ENCODE measurements around the gene PLXNB2.
A peak's percentile ranks its signal among the peaks of the same experiment; 100 is the strongest.
"Not testable (repeated sequence)": the region's sequence is repeated elsewhere in the genome, so short reads cannot be mapped to it uniquely, and the experiment has no call there.

PLXNB2 gene

DNA sequence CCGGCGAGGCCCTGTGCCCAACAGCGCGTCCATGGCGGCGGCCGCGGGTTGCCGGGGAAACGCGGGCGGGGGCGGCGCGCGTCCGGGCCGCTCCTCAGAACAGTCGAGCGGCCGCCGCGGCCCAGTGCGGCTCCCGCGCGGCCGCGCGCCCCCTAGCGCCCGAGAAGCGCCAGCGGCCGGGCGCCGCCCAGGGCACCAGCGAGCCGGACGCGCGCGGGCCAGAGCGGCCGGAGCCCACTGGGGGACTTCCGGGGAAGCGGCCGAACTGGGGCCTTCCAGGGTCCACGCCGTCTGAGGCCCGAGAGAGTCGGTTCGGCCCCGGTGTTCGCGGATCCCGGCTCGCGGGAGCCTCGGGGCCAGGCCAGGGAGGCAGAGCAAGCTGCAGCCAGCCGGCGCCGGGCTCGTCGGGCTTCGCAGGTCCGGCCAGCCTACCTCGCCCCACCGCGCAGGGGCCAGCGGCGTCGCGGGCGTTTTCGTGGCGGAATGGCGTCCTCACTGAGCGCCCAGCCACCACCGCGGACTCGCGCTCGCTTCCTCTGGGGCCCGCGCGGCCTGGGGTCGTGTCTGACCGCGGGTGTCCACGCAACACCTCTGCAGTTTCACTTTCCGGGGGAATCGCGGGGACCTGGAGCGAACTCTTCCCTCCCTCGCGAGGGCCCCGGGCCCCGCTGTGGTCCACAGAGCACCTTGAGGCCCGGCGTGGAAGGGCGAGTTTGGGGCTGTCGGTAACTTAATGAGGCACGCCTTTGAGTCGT lies 19.7 kb upstream of the PLXNB2 start, which contains the start of gene DENND6B:
DENND6B (minus strand) TSS at position 57 of the 755 bp plus-strand sequence; CDS start at position 33, 24 bp downstream.
- DNase-seq: peak; percentile 91 to 97 (median 95)

GRCh38 chr22:50326225-50326955 lies 18.9 kb upstream of the PLXNB2 start:
- no peak for DNase-seq

GRCh38 chr22:50325444-50326224 lies 18.2 kb upstream of the PLXNB2 start:
- peak in 1 of 4 experiments; percentile 25 for DNase-seq

DNA sequence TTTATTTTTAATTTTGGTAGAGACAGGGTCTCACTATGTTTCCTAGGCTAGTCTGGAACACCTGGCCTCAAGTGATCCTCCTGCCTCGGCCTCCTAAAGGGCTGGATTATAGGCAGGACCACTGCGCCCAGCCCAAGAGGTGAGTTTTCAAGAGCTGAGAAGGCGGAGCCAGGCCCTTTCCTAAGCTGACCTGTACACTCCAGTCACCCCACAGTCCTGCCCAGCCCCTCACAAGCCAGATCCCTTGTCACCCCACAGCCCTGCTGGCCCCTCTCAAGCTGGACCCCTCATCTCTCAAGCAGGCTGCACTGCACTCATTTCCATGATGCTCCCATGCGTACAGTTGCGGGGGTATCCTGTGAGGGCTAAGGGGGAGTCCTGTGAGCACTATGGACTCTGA lies 16.5 kb upstream of the PLXNB2 start:
- DNase-seq: no peak

DNA sequence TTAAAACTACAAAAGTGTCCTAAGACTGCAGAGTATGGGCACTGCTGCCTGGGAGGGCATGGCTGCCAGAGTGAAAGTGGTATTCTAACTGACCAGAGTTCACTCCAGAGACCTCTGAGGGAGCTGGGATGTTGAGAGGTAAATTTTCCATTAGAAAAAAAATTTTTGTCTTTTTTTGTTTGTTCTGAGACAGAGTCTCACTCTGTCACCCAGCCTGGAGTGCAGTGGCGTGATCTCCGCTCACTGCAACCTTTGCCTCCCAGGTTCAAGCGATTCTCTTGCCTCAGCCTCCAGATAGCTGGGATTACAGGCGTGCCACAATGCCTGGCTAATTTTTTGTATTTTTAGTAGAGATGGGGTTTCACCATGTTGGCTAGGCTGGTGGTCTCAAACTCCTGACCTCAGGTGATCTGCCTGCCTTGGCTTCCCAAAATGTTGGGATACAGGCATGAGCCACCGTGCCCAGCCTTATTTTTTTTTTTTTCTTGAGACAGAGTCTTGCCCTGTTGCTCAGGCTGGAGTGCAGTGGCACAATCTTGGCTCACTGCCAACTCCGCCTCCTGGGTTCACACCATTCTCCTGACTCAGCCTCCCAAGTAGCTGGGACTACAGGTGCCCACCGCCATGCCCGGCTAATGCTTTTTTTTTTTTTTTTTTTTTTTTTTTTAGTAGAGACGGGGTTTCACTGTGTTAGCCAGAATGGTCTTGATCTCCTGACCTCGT lies 15.1 kb upstream of the PLXNB2 start:
- DNase-seq: not testable (repeated sequence)

- DNase-seq: no peak
Measured at GRCh38 chr22:50320671-50321325, 13.4 kb upstream of the PLXNB2 start.

- no peak for DNase-seq
Measured at GRCh38 chr22:50320116-50320515, 12.7 kb upstream of the PLXNB2 start.

GRCh38 chr22:50319503-50319951 lies 12.1 kb upstream of the PLXNB2 start:
- no peak for DNase-seq

- no peak for DNase-seq
Measured at GRCh38 chr22:50318698-50319411, 11.4 kb upstream of the PLXNB2 start.

DNA sequence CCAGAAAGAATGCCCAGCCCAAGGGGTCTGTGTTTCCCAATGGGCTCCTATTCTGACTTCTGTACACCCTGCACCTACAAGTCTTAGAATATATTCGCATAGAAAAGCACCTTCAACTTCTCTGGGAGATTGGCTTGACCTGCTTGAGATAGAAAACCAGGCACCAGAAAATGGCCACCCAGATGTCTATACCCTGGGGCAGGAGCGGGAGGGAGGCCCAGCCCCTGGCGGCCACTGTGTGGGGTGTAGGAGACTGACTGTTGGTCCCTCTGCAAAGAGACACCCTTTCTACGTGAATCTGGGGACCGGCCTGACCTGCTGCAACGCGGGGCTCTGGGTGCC lies 10.9 kb upstream of the PLXNB2 start:
- no peak for DNase-seq

DNA sequence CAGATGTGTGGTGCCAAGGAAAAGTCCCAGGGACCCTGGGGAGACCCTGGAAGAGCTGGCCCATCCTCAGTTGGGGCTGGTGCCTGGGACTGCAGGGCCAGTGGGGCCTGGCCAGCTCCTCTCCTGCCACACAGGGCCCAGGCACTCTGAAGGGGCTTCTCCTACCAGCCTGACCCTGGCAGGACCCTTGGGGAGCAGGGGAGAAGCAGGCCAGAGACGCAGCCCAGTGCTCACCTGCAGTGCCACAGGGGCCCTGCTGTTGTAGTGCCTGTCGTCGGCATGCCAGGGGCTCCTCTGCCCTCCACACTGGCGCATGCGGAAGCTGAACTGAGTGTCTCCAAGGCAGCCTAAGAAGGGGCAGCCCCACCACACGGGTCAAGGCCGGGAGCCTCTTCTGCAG lies 10.2 kb upstream of the PLXNB2 start:
- DNase-seq: no peak

- DNase-seq: no peak
Measured at GRCh38 chr22:50317178-50317577, 9.7 kb upstream of the PLXNB2 start.

DNA sequence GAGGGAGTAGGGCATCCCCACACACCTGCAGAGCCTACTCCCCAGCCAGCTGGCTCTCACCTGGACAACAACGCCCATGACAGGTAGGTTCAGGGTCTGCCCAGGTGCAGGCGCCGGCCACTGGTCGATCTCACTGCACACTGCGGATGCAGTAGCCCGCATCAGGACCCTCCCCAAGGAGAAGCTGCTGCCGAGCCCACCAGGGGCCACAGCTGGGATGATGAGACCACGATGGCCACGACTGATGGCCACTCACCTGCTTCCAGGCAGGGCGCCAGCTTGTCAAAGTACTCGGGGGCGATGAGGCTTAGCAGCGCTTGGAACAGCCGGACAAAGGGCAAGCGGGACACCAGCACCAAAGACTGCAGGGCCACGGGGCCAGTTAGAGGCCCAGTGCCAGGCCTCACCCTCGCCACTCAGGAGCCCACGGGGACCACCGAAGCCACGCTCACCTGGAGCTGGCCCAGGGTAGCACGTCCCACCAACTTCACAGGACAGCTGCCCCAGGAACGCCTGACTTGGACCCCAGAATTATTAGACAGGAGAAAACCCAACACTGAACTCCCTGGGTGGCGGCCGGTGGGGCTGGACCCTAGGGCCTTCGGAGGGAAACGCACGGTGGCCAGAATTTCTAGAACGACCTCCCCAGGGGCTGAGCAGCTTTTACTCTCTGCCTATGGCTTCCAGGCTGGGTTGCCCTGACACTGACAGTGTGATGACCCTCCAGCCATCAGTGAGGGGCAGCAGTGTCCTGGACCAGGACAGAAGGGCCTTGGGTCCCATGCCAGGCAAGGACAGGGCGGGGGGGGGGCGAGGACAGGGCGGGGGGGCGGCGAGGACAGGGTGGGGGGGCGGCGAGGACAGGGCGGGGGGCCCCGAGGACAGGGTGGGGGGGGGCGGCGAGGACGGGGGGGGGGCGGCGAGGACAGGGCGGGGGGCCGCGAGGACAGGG lies 8.9 kb upstream of the PLXNB2 start:
- no peak for DNase-seq

- DNase-seq: peak in 1 of 4 experiments; percentile 4
Measured at GRCh38 chr22:50315289-50316113, 8.1 kb upstream of the PLXNB2 start.

DNA sequence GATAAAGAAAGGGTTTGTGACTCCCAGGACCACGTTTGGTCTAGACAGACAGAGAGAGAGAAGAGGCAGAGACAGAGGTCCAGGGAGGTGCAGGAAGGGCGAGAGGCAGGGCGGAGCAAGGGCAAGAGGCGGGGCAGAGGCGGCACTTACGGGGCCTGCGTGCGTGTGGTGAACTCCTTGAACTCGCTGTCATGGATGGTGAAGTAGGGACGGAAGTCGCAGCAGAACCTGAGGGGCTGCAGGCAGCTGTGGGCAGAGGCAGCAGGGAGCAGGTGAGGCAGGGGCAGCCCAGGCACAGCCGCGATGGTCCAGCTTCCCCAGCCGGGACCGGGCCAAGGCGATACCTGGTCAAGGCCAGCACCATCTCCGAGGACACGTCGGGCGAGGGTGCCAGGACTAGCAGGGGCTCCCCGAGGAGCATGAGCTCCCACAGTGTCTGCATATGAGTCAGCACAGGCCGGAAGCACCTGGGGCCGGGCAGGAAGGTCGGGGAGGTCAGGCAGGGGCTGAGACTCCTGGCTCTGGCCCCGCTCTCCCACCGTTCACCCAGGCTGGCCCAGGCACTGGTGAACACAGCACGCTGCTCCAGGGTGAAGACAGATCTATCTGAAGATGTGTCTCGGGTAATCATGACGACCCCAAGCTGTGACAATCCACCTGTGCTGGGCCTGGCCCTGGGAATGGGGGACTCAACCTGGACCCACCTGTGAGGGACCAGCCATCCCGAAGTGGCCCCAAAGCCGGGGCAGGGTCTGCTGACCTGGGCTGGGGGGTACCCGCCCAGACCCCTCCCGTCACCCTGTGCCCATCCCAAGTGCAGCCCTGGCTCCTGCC lies 7.2 kb upstream of the PLXNB2 start:
- peak; percentile 70 to 86 (median 80) for DNase-seq

DNA sequence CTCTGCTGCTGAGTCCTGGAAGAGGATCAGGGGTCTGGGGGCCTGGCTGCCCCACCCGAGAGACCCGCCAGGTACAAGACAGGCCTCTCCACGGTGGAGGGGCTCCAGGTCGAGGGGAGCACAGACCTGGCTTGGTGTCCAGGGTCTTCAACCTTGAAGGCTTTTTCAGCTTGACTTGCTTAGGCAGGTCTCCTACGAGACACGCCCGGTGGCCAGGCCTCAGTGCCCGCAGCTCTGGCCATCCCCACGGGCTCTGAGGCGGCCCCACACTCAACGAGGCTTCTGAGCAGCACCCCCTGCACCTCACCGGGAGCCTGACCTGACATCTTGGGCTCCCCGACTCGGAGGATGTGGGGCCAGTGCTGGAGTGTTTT lies 6.6 kb upstream of the PLXNB2 start:
- no peak for DNase-seq

DNA sequence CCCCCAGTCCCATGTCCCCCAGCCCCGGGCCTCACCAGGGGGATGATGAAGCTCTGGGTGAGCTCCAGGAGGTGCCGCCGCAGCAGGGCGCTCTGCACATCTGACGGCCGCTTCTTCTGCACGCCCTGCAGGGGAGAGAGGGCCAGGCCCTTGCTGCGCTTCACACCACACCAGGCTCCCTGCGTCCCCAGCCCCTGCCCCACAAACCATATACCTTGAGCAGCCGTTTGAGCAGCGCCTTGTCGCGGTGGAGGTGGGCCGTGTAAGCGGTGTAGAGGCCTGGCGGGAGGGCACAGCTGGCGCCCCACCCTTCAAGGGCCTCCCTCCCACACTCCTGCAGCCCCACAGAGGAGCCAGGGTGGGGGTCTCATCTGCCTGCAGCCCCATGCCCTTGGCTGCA lies 6.2 kb upstream of the PLXNB2 start:
- DNase-seq: no peak

- DNase-seq: no peak
Measured at GRCh38 chr22:50313021-50313420, 5.6 kb upstream of the PLXNB2 start.

Measured in suppressor macrophage (primary cell).